GM12865 (cell line): ENCODE measurements around the gene AKR1D1.

ENCODE experiments used
- DNase-seq: peaks from one replicate; pipeline ENCODE4 v3.0.0; 2010; ENCODE audit warnings: low read depth
- H3K4me3 ChIP-seq: 2 replicates; pipeline ENCODE4 v1.5.1; 2011; ENCODE audit warnings: mild to moderate bottlenecking, low read depth, low read length, control low read depth
- CTCF ChIP-seq: IDR thresholded peaks from 2 replicates; pipeline ENCODE4 v1.5.1; 2011; ENCODE audit warnings: low read length, control low read depth, low read depth, inconsistent platforms; ENCODE audit not compliant: insufficient read depth; ENCODE audit errors: missing control alignments

The AKR1D1 gene

GRCh38 chr7:138151731-138152577, 75.7 kb downstream of the AKR1D1 start:
- no peak overlapping the region for H3K4me3 ChIP-seq
- no peak for DNase-seq
- TF ChIP-seq CTCF = no peak

- no peak for TF ChIP-seq CTCF
- DNase-seq = no peak
- no peak overlapping the region for H3K4me3 ChIP-seq
These were observed 78.4 kb downstream of the AKR1D1 start for GRCh38 chr7:138154661-138155060.

GRCh38 chr7:138157702-138158101, 81.4 kb downstream of the AKR1D1 start:
- TF ChIP-seq CTCF = no peak
- no peak overlapping the region for H3K4me3 ChIP-seq
- DNase-seq = no peak

GRCh38 chr7:138158739-138159528, 82.7 kb downstream of the AKR1D1 start:
- DNase-seq = no peak
- TF ChIP-seq CTCF = no peak
- no peak overlapping the region for H3K4me3 ChIP-seq

GRCh38 chr7:138161600-138162081, 85.4 kb downstream of the AKR1D1 start:
- DNase-seq = peak; percentile 96
- TF ChIP-seq CTCF = peak; percentile 70
- no peak overlapping the region for H3K4me3 ChIP-seq

GRCh38 chr7:138162236-138162635, 86.0 kb downstream of the AKR1D1 start:
- DNase-seq = no peak
- TF ChIP-seq CTCF = no peak
- H3K4me3 ChIP-seq = no peak overlapping the region

- TF ChIP-seq CTCF = no peak
- H3K4me3 ChIP-seq = no peak overlapping the region
- no peak for DNase-seq
These were observed 87.5 kb downstream of the AKR1D1 start for GRCh38 chr7:138163800-138164199.
